NT2/D1 (cell line): ENCODE data around the gene SGK1.

Experiments
- SUZ12 ChIP-seq: IDR thresholded peaks from 2 replicates; pipeline ENCODE4 v1.6.1; 2011; ENCODE audit not compliant: insufficient read length, insufficient read depth; ENCODE audit errors: extremely low read depth
- YY1 ChIP-seq: IDR thresholded peaks from 2 replicates; pipeline ENCODE4 v1.6.1; 2011; ENCODE audit not compliant: insufficient read length, insufficient read depth

DNA sequence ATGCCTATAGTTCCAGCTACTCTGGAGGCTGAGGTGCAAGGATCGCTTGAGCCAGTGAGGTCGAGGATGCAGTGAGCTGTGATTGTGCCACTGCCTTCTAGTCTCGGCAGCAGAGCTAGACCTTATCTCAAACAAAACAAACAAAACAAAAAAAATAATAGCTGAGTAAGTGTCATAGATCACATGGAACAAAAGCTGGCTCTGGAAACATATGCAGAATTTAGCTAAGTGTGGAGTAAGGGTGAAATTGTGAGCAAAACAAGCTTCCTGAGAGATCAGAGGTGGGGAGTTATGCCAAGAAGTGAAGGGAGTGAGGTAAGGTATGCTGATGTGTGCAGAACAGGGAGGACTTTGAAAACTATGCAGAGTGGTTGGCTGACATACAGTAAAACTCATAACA is 18.7 kb downstream of the SGK1 start:
- TF ChIP-seq SUZ12 (no peak), YY1 (no peak)
